Measurements from ENCODE around the gene TULP3. TPM values are rescaled to one million over a fixed set of nuclear protein-coding genes. Genes with fewer than 3 reads are reported as not detected.

Gene TULP3
- total and polyA plus RNA-seq, 10 of the 15 experiments (the other 5 are each of a cell fraction or from before 2014, with no cell fraction given), result 3.1 to 10.4 (median 8.1) TPM

DNA sequence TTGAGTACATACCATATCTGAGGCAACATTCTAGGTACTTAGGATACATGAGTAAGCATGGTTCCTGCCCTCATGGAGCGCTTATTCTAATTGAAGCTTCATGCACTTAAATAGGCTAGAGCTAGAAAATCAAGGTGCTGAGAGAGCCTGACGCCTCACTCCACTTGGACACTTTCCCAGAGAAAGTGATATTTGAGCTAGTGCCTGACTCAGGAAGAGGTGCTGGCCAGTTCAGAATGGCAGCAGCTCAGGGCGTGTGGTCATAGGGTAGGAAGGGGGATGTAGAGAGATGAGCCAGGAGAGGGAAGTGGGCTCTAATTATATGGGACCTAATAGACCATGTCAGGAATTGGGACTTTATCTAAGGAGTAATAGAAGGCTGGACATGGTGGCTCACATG is 33.3 kb downstream of the TULP3 start (continued):
- TF ChIP-seq, protein P1, sequence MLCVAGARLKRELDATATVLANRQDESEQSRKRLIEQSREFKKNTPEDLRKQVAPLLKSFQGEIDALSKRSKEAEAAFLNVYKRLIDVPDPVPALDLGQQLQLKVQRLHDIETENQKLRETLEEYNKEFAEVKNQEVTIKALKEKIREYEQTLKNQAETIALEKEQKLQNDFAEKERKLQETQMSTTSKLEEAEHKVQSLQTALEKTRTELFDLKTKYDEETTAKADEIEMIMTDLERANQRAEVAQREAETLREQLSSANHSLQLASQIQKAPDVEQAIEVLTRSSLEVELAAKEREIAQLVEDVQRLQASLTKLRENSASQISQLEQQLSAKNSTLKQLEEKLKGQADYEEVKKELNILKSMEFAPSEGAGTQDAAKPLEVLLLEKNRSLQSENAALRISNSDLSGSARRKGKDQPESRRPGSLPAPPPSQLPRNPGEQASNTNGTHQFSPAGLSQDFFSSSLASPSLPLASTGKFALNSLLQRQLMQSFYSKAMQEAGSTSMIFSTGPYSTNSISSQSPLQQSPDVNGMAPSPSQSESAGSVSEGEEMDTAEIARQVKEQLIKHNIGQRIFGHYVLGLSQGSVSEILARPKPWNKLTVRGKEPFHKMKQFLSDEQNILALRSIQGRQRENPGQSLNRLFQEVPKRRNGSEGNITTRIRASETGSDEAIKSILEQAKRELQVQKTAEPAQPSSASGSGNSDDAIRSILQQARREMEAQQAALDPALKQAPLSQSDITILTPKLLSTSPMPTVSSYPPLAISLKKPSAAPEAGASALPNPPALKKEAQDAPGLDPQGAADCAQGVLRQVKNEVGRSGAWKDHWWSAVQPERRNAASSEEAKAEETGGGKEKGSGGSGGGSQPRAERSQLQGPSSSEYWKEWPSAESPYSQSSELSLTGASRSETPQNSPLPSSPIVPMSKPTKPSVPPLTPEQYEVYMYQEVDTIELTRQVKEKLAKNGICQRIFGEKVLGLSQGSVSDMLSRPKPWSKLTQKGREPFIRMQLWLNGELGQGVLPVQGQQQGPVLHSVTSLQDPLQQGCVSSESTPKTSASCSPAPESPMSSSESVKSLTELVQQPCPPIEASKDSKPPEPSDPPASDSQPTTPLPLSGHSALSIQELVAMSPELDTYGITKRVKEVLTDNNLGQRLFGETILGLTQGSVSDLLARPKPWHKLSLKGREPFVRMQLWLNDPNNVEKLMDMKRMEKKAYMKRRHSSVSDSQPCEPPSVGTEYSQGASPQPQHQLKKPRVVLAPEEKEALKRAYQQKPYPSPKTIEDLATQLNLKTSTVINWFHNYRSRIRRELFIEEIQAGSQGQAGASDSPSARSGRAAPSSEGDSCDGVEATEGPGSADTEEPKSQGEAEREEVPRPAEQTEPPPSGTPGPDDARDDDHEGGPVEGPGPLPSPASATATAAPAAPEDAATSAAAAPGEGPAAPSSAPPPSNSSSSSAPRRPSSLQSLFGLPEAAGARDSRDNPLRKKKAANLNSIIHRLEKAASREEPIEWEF (IDR thresholded peaks at IDR 0.05; ENCODE audit: insufficient replicate concordance, low read depth, low read length), result no peak
- TF ChIP-seq STAT3 (IDR thresholded peaks at IDR 0.05; ENCODE audit: low read depth, low read length), result no peak

DNA sequence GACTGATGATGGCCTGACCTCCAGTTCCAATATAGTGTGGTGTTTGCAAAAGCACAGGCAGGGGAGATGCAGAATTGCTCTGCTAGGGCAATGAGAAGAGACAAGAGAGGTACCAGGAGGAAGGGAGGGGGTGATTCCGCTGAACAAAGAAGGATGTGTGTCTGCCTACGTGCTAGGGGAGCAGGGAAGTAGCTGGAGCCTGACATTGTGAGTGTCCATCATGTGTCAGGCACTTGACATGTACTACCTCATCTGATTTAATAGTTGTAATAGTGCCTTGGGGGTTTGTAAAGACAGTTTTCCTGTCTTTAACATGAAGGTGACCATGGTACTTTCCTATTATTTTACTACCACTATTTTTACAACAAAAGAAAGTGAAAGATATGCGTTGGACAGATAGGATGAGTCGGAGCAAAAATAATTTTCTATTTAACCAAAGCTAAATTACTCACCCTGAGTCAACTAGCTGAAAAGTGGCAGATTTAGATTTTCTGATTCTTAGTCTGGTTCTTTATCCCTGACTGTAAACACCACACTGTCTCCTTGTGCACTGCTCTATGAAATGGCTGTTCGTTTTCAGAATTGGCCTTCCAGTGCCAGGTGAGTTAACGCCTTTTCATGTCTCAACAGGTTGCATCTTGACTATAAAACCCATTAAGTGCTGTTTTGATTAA is 34.8 kb downstream of the TULP3 start:
- ChIA-PET POLR2A (no interaction called here), RAD21 (ENCODE audit: unreplicated experiment) (no interaction called here), CTCF (interaction anchor here (1.4 kb wide), 1 partner anchor 15 kb away, joined by 3 read pairs; no protein-coding TSS in a partner anchor), SMC1A (ENCODE audit: uncharacterized antibody, unreplicated experiment) (no interaction called here)
- no TSS peak for BruUV-seq (replicated peaks)
- FAIRE-seq, result no peak
- Histone ChIP-seq H3K9ac (ENCODE audit: control insufficient read depth, insufficient read depth, low read length) (no peak overlapping the region), H3K27ac (ENCODE audit: control insufficient read depth, insufficient read depth) (no peak overlapping the region), H3K4me2 (ENCODE audit: control insufficient read depth, insufficient read depth) (no peak overlapping the region), H3K9me3 (replicated peaks; ENCODE audit: control insufficient read depth, insufficient read depth, low read length) (no peaks in the 10 kb centered on the region), H3K27me3 (replicated peaks in 1 of 2; ENCODE audit: control insufficient read depth in 2 of 2, insufficient read depth in 2 of 2, low read length in 1 of 2) (no peaks in the 10 kb centered on the region), H3K4me3 (no peak overlapping the region), H3K4me1 (ENCODE audit: control insufficient read depth, insufficient read depth, low read length) (no peaks in the 10 kb centered on the region), H3K79me2 (ENCODE audit: control insufficient read depth, insufficient read depth, low read length) (no peaks in the 10 kb centered on the region), H4K20me1 (ENCODE audit: control insufficient read depth, insufficient read depth) (no peaks in the 10 kb centered on the region), H3K36me3 (ENCODE audit: control insufficient read depth in 2 of 2, insufficient read depth in 2 of 2, low read length in 1 of 2) (peaks cover 0 to 2% of the 10 kb centered on the region in 2 experiments; a peak in 1 of 4 replicates), H2AFZ (ENCODE audit: control insufficient read depth, low read depth, low read length) (no peak overlapping the region)
- WGBS (ENCODE audit: insufficient coverage, insufficient replicate concordance, low lambda C conversion rate, missing lambda C conversion rate), result 18% methylated on average over 6 of the region's 6 CpGs
- in situ Hi-C loops (cut with MboI), result no loop called here
- no peak for TF ChIP-seq SREBF2 (IDR thresholded peaks at IDR 0.05; ENCODE audit: low read length)
- TF ChIP-seq, protein P2, sequence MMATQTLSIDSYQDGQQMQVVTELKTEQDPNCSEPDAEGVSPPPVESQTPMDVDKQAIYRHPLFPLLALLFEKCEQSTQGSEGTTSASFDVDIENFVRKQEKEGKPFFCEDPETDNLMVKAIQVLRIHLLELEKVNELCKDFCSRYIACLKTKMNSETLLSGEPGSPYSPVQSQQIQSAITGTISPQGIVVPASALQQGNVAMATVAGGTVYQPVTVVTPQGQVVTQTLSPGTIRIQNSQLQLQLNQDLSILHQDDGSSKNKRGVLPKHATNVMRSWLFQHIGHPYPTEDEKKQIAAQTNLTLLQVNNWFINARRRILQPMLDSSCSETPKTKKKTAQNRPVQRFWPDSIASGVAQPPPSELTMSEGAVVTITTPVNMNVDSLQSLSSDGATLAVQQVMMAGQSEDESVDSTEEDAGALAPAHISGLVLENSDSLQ (IDR thresholded peaks at IDR 0.05), result peak; percentile 18; the same call in 1 of the 2 replicates
- ATAC-seq, result no peak
- DNase-seq (ENCODE audit: low read depth, low spot score), result no peak
- intact Hi-C loops (cut with micrococcal nuclease; ENCODE audit: unreplicated experiment), result no loop called here
